AG09309 (cell line): ENCODE results near the gene IL3RA.

Source experiments
- DNase-seq: peaks from one replicate; pipeline ENCODE4 v3.0.0-alpha.2; 2010; ENCODE audit warnings: low read depth
- H3K4me3 ChIP-seq: 2 replicates; pipeline ENCODE4 v1.5.1; 2011; ENCODE audit warnings: mild to moderate bottlenecking, low read depth, low read length, moderate library complexity; ENCODE audit not compliant: control insufficient read depth
- TF ChIP-seq, protein P1 (sequence below): IDR thresholded peaks from 2 replicates; pipeline ENCODE4 v1.5.1; 2011; ENCODE audit warnings: mild to moderate bottlenecking, low read depth, low read length, inconsistent platforms; ENCODE audit not compliant: insufficient read depth, control insufficient read depth; ENCODE audit errors: missing control alignments

Gene IL3RA

DNA sequence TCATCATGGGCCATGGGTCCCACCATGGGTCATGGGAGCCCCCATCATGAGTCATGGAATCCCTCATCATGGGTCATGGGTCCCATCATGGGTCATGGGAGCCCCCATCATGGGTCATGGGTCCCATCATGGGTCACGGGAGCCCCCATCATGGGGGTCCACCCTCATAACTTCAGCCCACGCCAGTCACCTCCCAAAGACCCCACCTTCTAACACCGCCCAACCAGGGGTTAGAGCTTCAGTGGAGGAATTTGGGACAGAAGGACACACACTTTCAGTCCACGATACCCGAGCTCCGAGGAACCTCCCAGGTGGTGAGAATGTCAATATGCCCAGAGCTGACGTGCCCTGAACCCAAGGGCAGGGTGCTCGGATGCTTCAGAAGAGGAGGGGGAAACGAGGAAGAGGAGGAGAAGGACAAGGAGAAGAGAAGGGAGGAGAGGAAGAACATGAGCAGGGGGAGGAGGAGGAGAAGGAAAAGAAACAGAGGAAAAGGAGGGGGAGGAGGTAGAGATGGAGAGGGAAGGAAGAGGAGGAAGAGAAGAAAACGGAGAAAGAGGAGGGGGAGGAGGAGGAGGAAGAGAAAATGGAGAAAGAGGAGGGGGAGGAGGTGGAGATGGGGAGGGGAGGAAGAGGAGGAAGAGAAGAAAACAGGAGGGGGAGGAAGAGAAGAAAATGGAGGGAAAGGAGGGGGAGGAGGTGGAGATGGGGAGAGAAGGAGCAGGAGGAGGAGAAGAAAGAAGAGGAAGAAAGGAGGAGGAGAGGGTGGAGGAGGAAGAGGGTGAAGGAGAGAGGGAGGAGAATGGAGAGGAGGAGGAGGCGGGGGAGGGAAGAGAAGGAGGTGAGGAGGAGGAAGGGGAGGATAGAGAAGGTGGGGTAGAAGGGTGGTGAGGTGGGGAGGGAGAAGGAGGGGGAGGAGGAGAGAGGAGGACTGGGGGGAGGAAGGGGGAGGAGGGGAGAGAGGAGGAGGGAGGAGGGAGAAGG is 17.7 kb downstream of the IL3RA start:
- H3K4me3 ChIP-seq, result no peak overlapping the region
- DNase-seq, result no peak
- TF ChIP-seq, protein P1, sequence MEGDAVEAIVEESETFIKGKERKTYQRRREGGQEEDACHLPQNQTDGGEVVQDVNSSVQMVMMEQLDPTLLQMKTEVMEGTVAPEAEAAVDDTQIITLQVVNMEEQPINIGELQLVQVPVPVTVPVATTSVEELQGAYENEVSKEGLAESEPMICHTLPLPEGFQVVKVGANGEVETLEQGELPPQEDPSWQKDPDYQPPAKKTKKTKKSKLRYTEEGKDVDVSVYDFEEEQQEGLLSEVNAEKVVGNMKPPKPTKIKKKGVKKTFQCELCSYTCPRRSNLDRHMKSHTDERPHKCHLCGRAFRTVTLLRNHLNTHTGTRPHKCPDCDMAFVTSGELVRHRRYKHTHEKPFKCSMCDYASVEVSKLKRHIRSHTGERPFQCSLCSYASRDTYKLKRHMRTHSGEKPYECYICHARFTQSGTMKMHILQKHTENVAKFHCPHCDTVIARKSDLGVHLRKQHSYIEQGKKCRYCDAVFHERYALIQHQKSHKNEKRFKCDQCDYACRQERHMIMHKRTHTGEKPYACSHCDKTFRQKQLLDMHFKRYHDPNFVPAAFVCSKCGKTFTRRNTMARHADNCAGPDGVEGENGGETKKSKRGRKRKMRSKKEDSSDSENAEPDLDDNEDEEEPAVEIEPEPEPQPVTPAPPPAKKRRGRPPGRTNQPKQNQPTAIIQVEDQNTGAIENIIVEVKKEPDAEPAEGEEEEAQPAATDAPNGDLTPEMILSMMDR, result no peak

DNA sequence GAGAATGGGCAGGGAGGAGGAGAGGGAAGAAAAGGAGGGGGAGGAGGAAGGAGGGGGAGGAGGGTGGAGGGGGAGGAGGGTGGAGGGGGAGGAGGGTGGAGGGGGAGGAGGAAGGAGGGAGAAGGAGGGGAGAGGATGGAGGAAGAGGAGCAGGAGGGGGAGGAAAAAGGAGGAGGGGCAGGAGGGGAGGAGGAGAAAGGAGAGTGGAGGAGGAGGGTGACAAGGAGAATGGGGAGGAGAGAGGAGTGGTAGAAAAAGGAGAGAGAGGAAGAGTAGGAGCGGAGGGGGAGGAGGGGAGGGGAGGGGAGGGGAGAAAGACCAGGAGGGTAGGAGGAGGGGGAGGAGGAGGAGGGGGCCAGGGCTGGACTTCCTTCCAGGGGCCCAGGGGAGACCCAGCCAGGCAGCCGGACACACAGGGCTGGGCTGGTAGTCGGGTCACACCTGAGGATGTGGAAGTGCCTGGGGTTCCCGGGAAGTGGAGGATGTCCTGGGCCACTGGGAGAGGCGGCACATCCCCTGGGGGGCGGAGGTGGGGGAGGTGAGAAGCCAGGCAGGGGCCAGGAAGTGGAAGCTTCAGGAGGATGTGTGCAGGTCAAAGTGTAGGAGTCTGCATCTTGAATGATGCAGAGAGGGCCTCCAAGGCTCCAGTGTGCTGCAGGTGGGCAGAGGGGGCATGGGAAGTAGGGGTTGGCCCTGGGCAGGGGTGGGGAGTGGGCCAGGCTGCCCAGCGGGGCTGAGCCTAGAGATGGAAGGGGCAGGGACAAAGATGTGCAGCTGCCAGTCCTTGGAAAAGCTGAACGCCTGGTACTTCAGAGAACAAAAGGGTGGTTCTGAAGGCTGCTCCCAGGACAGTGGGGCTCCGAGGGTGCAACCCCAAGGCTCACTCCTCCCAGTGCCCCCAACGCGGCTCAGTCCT is 18.8 kb downstream of the IL3RA start:
- DNase-seq, result no peak
- no peak overlapping the region for H3K4me3 ChIP-seq

DNA sequence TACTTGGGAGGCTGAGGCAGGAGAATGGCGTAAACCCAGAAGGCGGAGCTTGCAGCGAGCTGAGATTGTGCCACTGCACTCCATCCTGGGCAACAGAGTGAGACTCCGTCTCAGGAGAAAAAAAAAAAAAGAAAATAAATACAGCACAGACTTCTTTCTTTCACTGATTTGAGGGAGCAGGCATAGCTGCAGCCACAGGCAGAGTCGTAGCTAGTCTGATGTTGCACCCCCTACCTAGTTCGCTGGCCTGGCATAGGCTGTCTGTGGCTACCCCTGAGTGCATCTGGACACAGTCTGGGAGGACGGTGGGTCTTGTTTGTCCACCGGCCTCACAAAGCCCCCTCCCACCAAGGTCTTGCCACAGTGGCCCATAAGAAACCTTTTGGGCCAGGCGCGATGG is 21.4 kb downstream of the IL3RA start:
- no peak for DNase-seq
- H3K4me3 ChIP-seq, result no peak overlapping the region
- TF ChIP-seq, protein P1, result no peak

More for the DNA sequence above, 18.8 kb downstream of the IL3RA start:
- TF ChIP-seq, protein P1, result no peak

DNA sequence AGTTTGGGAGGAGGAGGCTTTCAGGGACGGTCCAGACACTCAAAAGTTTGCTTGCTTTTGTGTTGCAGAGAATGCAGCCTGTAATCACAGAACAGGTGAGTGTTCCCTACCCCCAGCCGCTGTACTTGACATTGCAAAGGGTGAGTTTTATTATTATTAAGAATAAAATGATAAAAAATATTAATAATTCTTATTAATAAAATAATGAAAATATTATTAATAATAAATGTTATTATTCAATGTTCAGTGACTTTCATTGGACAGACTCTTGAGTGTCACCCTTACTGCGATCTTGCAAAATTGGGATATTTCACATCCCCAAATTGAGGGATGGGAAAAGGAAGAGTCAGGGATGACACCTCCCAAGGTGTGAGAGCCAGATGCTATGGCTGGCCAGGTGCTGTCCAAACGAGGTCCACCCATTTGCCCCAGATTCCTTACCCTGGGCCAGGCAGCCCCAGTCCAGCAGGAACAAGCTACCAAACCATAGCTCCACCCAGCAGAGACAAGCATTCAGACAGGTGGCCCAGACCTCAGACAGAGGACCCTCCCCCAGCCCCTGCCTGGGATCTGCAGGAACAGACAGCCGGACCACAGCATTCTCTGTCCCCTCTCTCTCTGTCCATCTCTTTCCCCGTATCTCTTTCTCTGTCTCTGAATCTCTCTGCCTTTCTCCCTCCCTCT is 22.4 kb downstream of the IL3RA start:
- no peak overlapping the region for H3K4me3 ChIP-seq
- DNase-seq, result no peak
- TF ChIP-seq, protein P1, result no peak

DNA sequence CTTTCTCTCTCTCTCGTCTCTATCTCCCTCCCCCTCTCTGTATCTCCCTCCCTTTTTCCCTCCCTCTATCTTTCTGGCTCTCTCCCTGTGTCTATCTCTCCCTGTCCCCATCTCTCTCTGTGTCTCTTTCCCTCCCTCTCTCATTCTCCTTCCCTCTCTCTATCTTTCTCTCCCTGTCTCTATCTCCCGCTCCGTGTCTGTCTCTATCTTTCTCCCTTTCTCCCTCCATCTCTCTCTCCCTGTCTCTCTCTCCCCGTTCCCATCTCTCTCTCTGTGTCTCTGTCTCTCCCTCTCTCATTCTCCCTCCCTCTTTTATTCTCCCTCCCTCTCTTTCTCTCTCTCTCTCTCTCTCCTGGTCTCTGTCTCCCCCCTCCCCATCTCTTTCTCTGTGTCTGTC is 22.9 kb downstream of the IL3RA start:
- TF ChIP-seq, protein P1, result no peak
- no peak overlapping the region for H3K4me3 ChIP-seq
- no peak for DNase-seq

DNA sequence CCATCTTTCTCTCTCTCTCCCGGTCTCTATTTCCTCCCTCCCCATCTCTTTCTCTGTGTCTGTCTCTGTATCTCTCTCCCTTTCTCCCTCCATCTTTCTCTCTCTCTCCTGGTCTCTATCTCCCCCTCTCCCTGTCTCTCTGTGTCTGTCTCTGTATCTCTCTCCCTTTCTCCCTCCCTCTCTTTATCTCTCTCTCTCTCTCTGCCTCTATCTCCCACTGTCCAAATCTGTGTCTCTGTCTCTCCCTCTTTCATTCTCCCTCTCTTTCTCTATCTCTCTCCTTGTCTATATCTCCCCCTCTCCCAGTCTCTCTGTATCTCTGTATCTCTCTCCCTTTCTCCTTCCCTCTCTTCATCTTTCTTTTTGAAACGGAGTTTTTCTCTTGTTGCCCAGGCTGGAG is 23.6 kb downstream of the IL3RA start:
- no peak for DNase-seq
- TF ChIP-seq, protein P1, result no peak
- no peak overlapping the region for H3K4me3 ChIP-seq
